Mucosa of descending colon (tissue), 3 donors: ENCODE results near the gene SULT1C3. TPM values are rescaled to one million over a fixed set of nuclear protein-coding genes. Genes with fewer than 3 reads are reported as not detected.
A peak's percentile ranks its signal among the peaks of the same experiment; 100 is the strongest.
"Not testable (repeated sequence)": the region's sequence is repeated elsewhere in the genome, so short reads cannot be mapped to it uniquely, and the experiment has no call there.

Experiments used
- ATAC-seq: fragments of 200-7000 bp; cut with Tn5 transposase; one replicate; pipeline ENCODE4 v1.9.1; 2020; ENCODE audit warnings: mild to moderate bottlenecking, moderate library complexity
- DNase-seq, 3 donors: peaks; one replicate each; pipeline ENCODE4 v3.0.0-alpha.2; 2020
- H3K36me3 ChIP-seq: fragments of 200-600 bp; one replicate; pipeline ENCODE4 v1.8.0; 2021; ENCODE audit warnings: low read depth, mild to moderate bottlenecking
- H3K4me1 ChIP-seq: fragments of 200-600 bp; one replicate; pipeline ENCODE4 v1.8.0; 2021; ENCODE audit warnings: low read depth, mild to moderate bottlenecking
- H3K4me3 ChIP-seq: fragments of 200-600 bp; one replicate; pipeline ENCODE4 v1.8.0; 2021; ENCODE audit warnings: mild to moderate bottlenecking
- H3K9me3 ChIP-seq: fragments of 200-600 bp; one replicate; pipeline ENCODE4 v1.8.0; 2021; ENCODE audit warnings: mild to moderate bottlenecking
- CTCF ChIP-seq: fragments of 200-600 bp; IDR thresholded peaks from one replicate; pipeline ENCODE4 v1.8.0; 2022; ENCODE audit warnings: antibody characterized with exemption, mild to moderate bottlenecking
- intact Hi-C, 2 donors: fragments of 100-400 bp; cut with DNase I in 1 of 2; cut with micrococcal nuclease in 1 of 2; formaldehyde crosslinking; loops; one replicate each; pipeline versions ENCODE4 v1.11.0 to v1.11.1; 2022; cut with DNase I, micrococcal nuclease
- total RNA-seq, 3 donors: library from RNA; stranded (reverse); fragmentation: NEBNext Ultra II Directional in 2 of 3; extraction: Animal tissue kit (Norgen Biotek cat#: 25700) in 2 of 3; gene quantifications; one replicate each; pipeline versions ENCODE4 v1.2.1 to v1.2.4, GENCODE V29; 2021 to 2023
- donor health status: DM: no; HTN: no; CAD: no; lungs with moderate emphysema.
- donor health status: DM: no; HTN: no; CAD: no.
- donor health status: DM: no; HTN: yes; CAD: no.

SULT1C3 gene
- total RNA-seq, 3 donors from 2014 or later: 0.34 TPM; not detected in 2

GRCh38 chr2:108270768-108271506 lies 31.2 kb downstream of the SULT1C3 start:
- peak in 1 of 3 donors; percentile 37 for DNase-seq
- Histone ChIP-seq H3K36me3 (no peaks in the 10 kb centered on the region), H3K4me3 (no peak overlapping the region), H3K9me3 (no peaks in the 10 kb centered on the region), H3K4me1 (peaks cover 13% of the 10 kb centered on the region)
- ATAC-seq: peak; percentile 87
- intact Hi-C loops: no loop called here
- TF ChIP-seq CTCF: no peak

- H3K4me3 ChIP-seq: no peak overlapping the region
Measured at GRCh38 chr2:108271691-108272253, 32.0 kb downstream of the SULT1C3 start.

GRCh38 chr2:108278631-108279030 lies 38.9 kb downstream of the SULT1C3 start:
- ATAC-seq: no peak

More at GRCh38 chr2:108271691-108272253, 32.0 kb downstream of the SULT1C3 start:
- Histone ChIP-seq H3K36me3 (no peaks in the 10 kb centered on the region), H3K9me3 (no peaks in the 10 kb centered on the region), H3K4me1 (peaks cover 13% of the 10 kb centered on the region)
- peak; percentile 31 for ATAC-seq
- TF ChIP-seq CTCF: no peak
- intact Hi-C loops: no loop called here
- DNase-seq: peak in 1 of 3 donors; percentile 17

GRCh38 chr2:108279468-108279867 lies 39.7 kb downstream of the SULT1C3 start:
- DNase-seq (no peak), ATAC-seq (no peak)
- intact Hi-C loops: no loop called here
- Histone ChIP-seq H3K36me3 (no peaks in the 10 kb centered on the region), H3K4me3 (no peak overlapping the region), H3K4me1 (no peaks in the 10 kb centered on the region), H3K9me3 (no peaks in the 10 kb centered on the region)
- TF ChIP-seq CTCF: no peak

More at GRCh38 chr2:108278631-108279030, 38.9 kb downstream of the SULT1C3 start:
- Histone ChIP-seq H3K9me3 (no peaks in the 10 kb centered on the region), H3K4me1 (no peaks in the 10 kb centered on the region), H3K4me3 (no peak overlapping the region), H3K36me3 (no peaks in the 10 kb centered on the region)
- DNase-seq: no peak
- intact Hi-C loops: no loop called here
- no peak for TF ChIP-seq CTCF

GRCh38 chr2:108280466-108280865 lies 40.7 kb downstream of the SULT1C3 start:
- H3K4me1 ChIP-seq: no peaks in the 10 kb centered on the region
- H3K36me3 ChIP-seq: no peaks in the 10 kb centered on the region
- no peak for ATAC-seq
- no peak for TF ChIP-seq CTCF
- H3K4me3 ChIP-seq: no peak overlapping the region
- DNase-seq: no peak
- no peaks in the 10 kb centered on the region for H3K9me3 ChIP-seq
- intact Hi-C loops: no loop called here

GRCh38 chr2:108284566-108284965 lies 44.8 kb downstream of the SULT1C3 start:
- H3K9me3 ChIP-seq, H3K36me3 ChIP-seq, intact Hi-C loops: not testable (repeated sequence)

More at GRCh38 chr2:108284566-108284965, 44.8 kb downstream of the SULT1C3 start:
- H3K4me1 ChIP-seq, DNase-seq, H3K4me3 ChIP-seq, ATAC-seq: not testable (repeated sequence)
